Testis (tissue), 2 donors: ENCODE data around the gene IMMP2L.

ENCODE experiments used
- CTCF ChIP-seq, 3 experiments: fragments of 450-650 bp in 2 of 3; fragments of 200-600 bp in 1 of 3; sonication (generic) in 1 of 3; IDR thresholded peaks; one replicate each; pipeline ENCODE4 v1.5.1; 2016 to 2019; ENCODE audit warnings: antibody characterized with exemption in 3 of 3, mild to moderate bottlenecking in 2 of 3, moderate library complexity in 1 of 3
- POLR2A ChIP-seq: fragments of 450-650 bp; IDR thresholded peaks from one replicate; pipeline ENCODE4 v1.6.1; 2017; ENCODE audit warnings: antibody characterized with exemption, mild to moderate bottlenecking, moderate library complexity

- TF ChIP-seq CTCF (IDR thresholded peaks at IDR 0.05) (no peak), POLR2A (no peak)
Measured at GRCh38 chr7:111074748-111075146, 487.5 kb downstream of the IMMP2L start.
